Measurements from ENCODE around the gene ALDH16A1. TPM values are rescaled to one million over a fixed set of nuclear protein-coding genes. Genes with fewer than 3 reads are reported as not detected.

The ALDH16A1 gene
- total RNA-seq, 2 donors from 2014 or later = 52.8 to 57.1 TPM

DNA sequence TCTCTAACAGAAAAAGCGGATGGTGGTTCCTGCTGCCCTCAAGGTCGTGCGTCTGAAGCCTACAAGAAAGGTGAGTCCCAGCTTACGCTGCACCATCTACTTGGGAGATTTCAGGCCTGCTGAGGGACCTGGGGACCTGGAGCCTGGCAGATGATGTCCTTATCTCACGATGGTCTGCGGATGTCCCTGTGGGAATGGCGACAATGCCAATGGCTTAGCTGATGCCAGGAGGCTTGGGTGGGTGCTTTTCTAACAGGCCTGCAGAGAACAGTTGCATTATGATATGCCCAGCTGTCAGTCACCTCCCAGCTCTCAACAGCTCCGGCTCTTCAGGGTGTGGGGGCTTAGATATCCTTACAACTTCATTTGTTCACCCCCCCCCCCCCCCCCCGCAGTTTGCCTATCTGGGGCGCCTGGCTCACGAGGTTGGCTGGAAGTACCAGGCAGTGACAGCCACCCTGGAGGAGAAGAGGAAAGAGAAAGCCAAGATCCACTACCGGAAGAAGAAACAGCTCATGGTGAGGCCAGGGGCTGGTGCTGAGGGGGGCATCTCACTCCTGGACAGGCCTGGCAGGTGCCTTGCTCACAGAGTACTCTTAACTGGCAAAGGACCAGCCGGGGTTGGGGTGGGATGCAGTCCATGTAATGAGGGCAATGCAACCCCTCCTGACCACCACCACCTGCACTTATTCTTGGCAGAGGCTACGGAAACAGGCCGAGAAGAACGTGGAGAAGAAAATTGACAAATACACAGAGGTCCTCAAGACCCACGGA, 38.2 kb downstream of the ALDH16A1 start:
- H3K4me1 ChIP-seq (ENCODE audit: control insufficient read depth, insufficient read depth, low read length) = peaks cover 6% of the 10 kb centered on the region
- H3K4me3 Mint-ChIP-seq = peak overlapping the region; percentile 99
- peaks cover 51% of the 10 kb centered on the region for H3K36me3 ChIP-seq (ENCODE audit: control insufficient read depth, insufficient read depth, low read length)
- H3K36me3 Mint-ChIP-seq (ENCODE audit: low read depth) = peaks cover 54% of the 10 kb centered on the region
- H3K27ac Mint-ChIP-seq = peak overlapping the region; percentile 82
- H3K27ac ChIP-seq (ENCODE audit: low read depth, low read length) = peak overlapping the region; percentile 48
- peaks cover 9% of the 10 kb centered on the region for H3K4me1 Mint-ChIP-seq
- WGBS, 2 experiments (ENCODE audit: insufficient coverage in 1 of 2, insufficient read length in 1 of 2) = 94 to 96% methylated on average over 12 to 14 of the region's 17 CpGs
- H3K9me3 Mint-ChIP-seq = peaks cover 2% of the 10 kb centered on the region
- H3K9me3 ChIP-seq (ENCODE audit: control insufficient read depth, low read length) = no peaks in the 10 kb centered on the region
- no peak overlapping the region for H3K4me3 ChIP-seq (ENCODE audit: low read length)
- TF ChIP-seq CTCF (conservative IDR thresholded peaks at IDR 0.05) = no peak
- H3K9ac ChIP-seq (ENCODE audit: extremely low read depth, low read length, poor library complexity, severe bottlenecking) = peak overlapping the region; percentile 100
- no peaks in the 10 kb centered on the region for H3K27me3 Mint-ChIP-seq (ENCODE audit: insufficient read depth)
- no peaks in the 10 kb centered on the region for H3K27me3 ChIP-seq (ENCODE audit: control insufficient read depth, insufficient read depth, low read length, poor library complexity, severe bottlenecking)
- no peak for DNase-seq

GRCh38 chr19:49491804-49492572, 39.0 kb downstream of the ALDH16A1 start:
- Mint-ChIP-seq H3K4me3 (no peak overlapping the region), H3K9me3 (peaks cover 2% of the 10 kb centered on the region), H3K4me1 (peaks cover 9% of the 10 kb centered on the region), H3K27ac (peak overlapping the region; percentile 82), H3K27me3 (ENCODE audit: insufficient read depth) (no peaks in the 10 kb centered on the region), H3K36me3 (ENCODE audit: low read depth) (peaks cover 58% of the 10 kb centered on the region)
- TF ChIP-seq CTCF (conservative IDR thresholded peaks at IDR 0.05) = no peak
- Histone ChIP-seq H3K9ac (ENCODE audit: extremely low read depth, low read length, poor library complexity, severe bottlenecking) (peak overlapping the region; percentile 13), H3K9me3 (ENCODE audit: control insufficient read depth, low read length) (no peaks in the 10 kb centered on the region), H3K4me3 (ENCODE audit: low read length) (no peak overlapping the region), H3K27me3 (ENCODE audit: control insufficient read depth, insufficient read depth, low read length, poor library complexity, severe bottlenecking) (no peaks in the 10 kb centered on the region), H3K27ac (ENCODE audit: low read depth, low read length) (peak overlapping the region; percentile 9), H3K36me3 (ENCODE audit: control insufficient read depth, insufficient read depth, low read length) (peaks cover 51% of the 10 kb centered on the region), H3K4me1 (ENCODE audit: control insufficient read depth, insufficient read depth, low read length) (peaks cover 7% of the 10 kb centered on the region)
- DNase-seq = no peak
- 94 to 95% methylated on average over 5 to 7 of the region's 7 CpGs for whole genome bisulfite sequencing, 2 experiments (ENCODE audit: insufficient coverage in 1 of 2, insufficient read length in 1 of 2)

- no peak for TF ChIP-seq CTCF (conservative IDR thresholded peaks at IDR 0.05)
- Mint-ChIP-seq H3K9me3 (peaks cover 2% of the 10 kb centered on the region), H3K4me1 (peaks cover 14% of the 10 kb centered on the region), H3K27me3 (ENCODE audit: insufficient read depth) (no peaks in the 10 kb centered on the region), H3K27ac (peak overlapping the region; percentile 82), H3K4me3 (no peak overlapping the region), H3K36me3 (ENCODE audit: low read depth) (peaks cover 62% of the 10 kb centered on the region)
- no peaks in the 10 kb centered on the region for H3K27me3 ChIP-seq (ENCODE audit: control insufficient read depth, insufficient read depth, low read length, poor library complexity, severe bottlenecking)
- peaks cover 15% of the 10 kb centered on the region for H3K4me1 ChIP-seq (ENCODE audit: control insufficient read depth, insufficient read depth, low read length)
- no peak for DNase-seq
- H3K9ac ChIP-seq (ENCODE audit: extremely low read depth, low read length, poor library complexity, severe bottlenecking) = no peak overlapping the region
- no peaks in the 10 kb centered on the region for H3K9me3 ChIP-seq (ENCODE audit: control insufficient read depth, low read length)
- 88 to 90% methylated on average over 9 to 12 of the region's 12 CpGs for WGBS, 2 experiments (ENCODE audit: insufficient coverage in 1 of 2, insufficient read length in 1 of 2)
- H3K27ac ChIP-seq (ENCODE audit: low read depth, low read length) = peak overlapping the region; percentile 9
- H3K4me3 ChIP-seq (ENCODE audit: low read length) = no peak overlapping the region
- peaks cover 57% of the 10 kb centered on the region for H3K36me3 ChIP-seq (ENCODE audit: control insufficient read depth, insufficient read depth, low read length)
These were observed 39.8 kb downstream of the ALDH16A1 start for GRCh38 chr19:49492573-49493405.

Measured in endodermal cell (in vitro differentiated cells).